ENCODE data around the gene TRIB2. TPM values are rescaled to one million over a fixed set of nuclear protein-coding genes. Genes with fewer than 3 reads are reported as not detected.

The TRIB2 gene
- total RNA-seq, 1 experiment from 2014 or later: 76.6 TPM

- DNase-seq: peak; percentile 88
- Histone ChIP-seq H3K36me3 (no peaks in the 10 kb centered on the region), H3K4me3 (no peak overlapping the region), H3K27me3 (0 out of 2 replicates have a peak, but pooled peaks cover 8% of the 10 kb centered on the region), H3K9me3 (peaks cover 28% of the 10 kb centered on the region)
Observed at GRCh38 chr2:12686708-12687283, 29.9 kb upstream of the TRIB2 start.

- H3K36me3 ChIP-seq: no peaks in the 10 kb centered on the region
- no peak overlapping the region for H3K4me3 ChIP-seq
- 0 out of 2 replicates have a peak, but pooled peaks cover 8% of the 10 kb centered on the region for H3K27me3 ChIP-seq
- DNase-seq: no peak
- H3K9me3 ChIP-seq: peaks cover 37% of the 10 kb centered on the region
Observed at GRCh38 chr2:12688091-12688490, 28.6 kb upstream of the TRIB2 start.

- H3K36me3 ChIP-seq: no peaks in the 10 kb centered on the region
- H3K27me3 ChIP-seq: 0 out of 2 replicates have a peak, but pooled peaks cover 3% of the 10 kb centered on the region
- peaks cover 42% of the 10 kb centered on the region for H3K9me3 ChIP-seq
- no peak for DNase-seq
- H3K4me3 ChIP-seq: no peak overlapping the region
Observed at GRCh38 chr2:12688893-12689292, 27.8 kb upstream of the TRIB2 start.

GRCh38 chr2:12693509-12693908 is 23.2 kb upstream of the TRIB2 start:
- DNase-seq: no peak
- Histone ChIP-seq H3K4me3 (no peak overlapping the region), H3K36me3 (no peaks in the 10 kb centered on the region), H3K27me3 (no peaks in the 10 kb centered on the region), H3K9me3 (peaks cover 49% of the 10 kb centered on the region)

- no peaks in the 10 kb centered on the region for H3K27me3 ChIP-seq
- no peak overlapping the region for H3K4me3 ChIP-seq
- no peak for DNase-seq
- H3K36me3 ChIP-seq: no peaks in the 10 kb centered on the region
- peaks cover 37% of the 10 kb centered on the region for H3K9me3 ChIP-seq
Observed at GRCh38 chr2:12694990-12695774, 21.6 kb upstream of the TRIB2 start.

GRCh38 chr2:12697617-12698016 is 19.1 kb upstream of the TRIB2 start:
- no peaks in the 10 kb centered on the region for H3K27me3 ChIP-seq
- H3K4me3 ChIP-seq: no peak overlapping the region
- no peak for DNase-seq

GRCh38 chr2:12700989-12701388 is 15.7 kb upstream of the TRIB2 start:
- Histone ChIP-seq H3K27me3 (no peaks in the 10 kb centered on the region), H3K9me3 (peaks cover 8% of the 10 kb centered on the region), H3K36me3 (no peaks in the 10 kb centered on the region), H3K4me3 (no peak overlapping the region)
- no peak for DNase-seq

More at GRCh38 chr2:12697617-12698016, 19.1 kb upstream of the TRIB2 start:
- H3K9me3 ChIP-seq: peaks cover 16% of the 10 kb centered on the region
- no peaks in the 10 kb centered on the region for H3K36me3 ChIP-seq

GRCh38 chr2:12701786-12702167 is 15.0 kb upstream of the TRIB2 start:
- Histone ChIP-seq H3K36me3 (no peaks in the 10 kb centered on the region), H3K4me3 (no peak overlapping the region), H3K9me3 (peaks cover 13% of the 10 kb centered on the region), H3K27me3 (no peaks in the 10 kb centered on the region)
- no peak for DNase-seq

- Histone ChIP-seq H3K9me3 (peaks cover 13% of the 10 kb centered on the region), H3K4me3 (no peak overlapping the region), H3K36me3 (no peaks in the 10 kb centered on the region), H3K27me3 (no peaks in the 10 kb centered on the region)
- DNase-seq: peak; percentile 97
Observed at GRCh38 chr2:12702168-12703121, 14.3 kb upstream of the TRIB2 start.

- DNase-seq: no peak
- Histone ChIP-seq H3K36me3 (no peaks in the 10 kb centered on the region), H3K4me3 (no peak overlapping the region), H3K27me3 (no peaks in the 10 kb centered on the region), H3K9me3 (peaks cover 13% of the 10 kb centered on the region)
Observed at GRCh38 chr2:12704378-12704777, 12.4 kb upstream of the TRIB2 start.

GRCh38 chr2:12705230-12705629 is 11.5 kb upstream of the TRIB2 start:
- no peaks in the 10 kb centered on the region for H3K36me3 ChIP-seq
- no peak overlapping the region for H3K4me3 ChIP-seq
- H3K27me3 ChIP-seq: no peaks in the 10 kb centered on the region
- DNase-seq: no peak
- H3K9me3 ChIP-seq: peaks cover 13% of the 10 kb centered on the region

GRCh38 chr2:12705742-12706141 is 11.0 kb upstream of the TRIB2 start:
- DNase-seq: no peak
- Histone ChIP-seq H3K36me3 (no peaks in the 10 kb centered on the region), H3K4me3 (no peak overlapping the region), H3K27me3 (no peaks in the 10 kb centered on the region), H3K9me3 (peaks cover 13% of the 10 kb centered on the region)

- Histone ChIP-seq H3K27me3 (no peaks in the 10 kb centered on the region), H3K4me3 (no peak overlapping the region), H3K36me3 (no peaks in the 10 kb centered on the region), H3K9me3 (peaks cover 13% of the 10 kb centered on the region)
- DNase-seq: no peak
Observed at GRCh38 chr2:12708508-12709206, 8.1 kb upstream of the TRIB2 start.

GRCh38 chr2:12709207-12709522 is 7.6 kb upstream of the TRIB2 start:
- H3K4me3 ChIP-seq: no peak overlapping the region
- no peaks in the 10 kb centered on the region for H3K27me3 ChIP-seq
- peaks cover 13% of the 10 kb centered on the region for H3K9me3 ChIP-seq
- no peak for DNase-seq
- no peaks in the 10 kb centered on the region for H3K36me3 ChIP-seq

- no peak for DNase-seq
- Histone ChIP-seq H3K4me3 (no peak overlapping the region), H3K27me3 (no peaks in the 10 kb centered on the region), H3K9me3 (peaks cover 10% of the 10 kb centered on the region), H3K36me3 (no peaks in the 10 kb centered on the region)
Observed at GRCh38 chr2:12710301-12710700, 6.4 kb upstream of the TRIB2 start.

- Histone ChIP-seq H3K36me3 (no peaks in the 10 kb centered on the region), H3K4me3 (no peak overlapping the region), H3K9me3 (peaks cover 4% of the 10 kb centered on the region; the same call in 1 of the 2 replicates), H3K27me3 (no peaks in the 10 kb centered on the region)
- no peak for DNase-seq
Observed at GRCh38 chr2:12711339-12711738, 5.4 kb upstream of the TRIB2 start.

Data from MG63 (cell line).